Activated gamma-delta T cell (primary cell): Measurements from ENCODE around the gene RARB.

ENCODE experiments used
- DNase-seq: peaks from one replicate; lab custom pipeline; 2025; lab: John Stamatoyannopoulos, UW

The RARB gene

GRCh38 chr3:25576831-25577454 is 148.9 kb downstream of the RARB start:
- no peak for DNase-seq

DNA sequence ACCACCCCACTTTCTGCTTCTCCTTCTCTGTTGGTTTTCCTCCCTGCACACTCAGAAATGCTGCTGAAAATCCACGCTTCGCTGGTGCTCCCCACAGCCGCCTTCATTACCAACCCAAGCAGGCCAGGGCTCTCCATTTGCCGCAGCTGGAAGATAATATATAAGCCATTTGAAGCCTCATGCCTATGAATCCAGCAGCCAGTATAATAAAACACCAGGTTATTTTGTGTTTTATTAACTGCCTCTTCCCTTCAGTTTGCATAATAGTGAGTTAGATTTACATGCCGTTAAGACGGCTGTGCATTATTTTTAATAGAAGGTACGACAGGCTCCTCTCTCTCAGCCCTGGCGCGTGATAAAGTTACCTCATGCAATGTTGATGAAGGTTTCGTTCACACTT is 150.0 kb downstream of the RARB start:
- DNase-seq = no peak

GRCh38 chr3:25580534-25580933 is 152.5 kb downstream of the RARB start:
- DNase-seq = no peak

DNA sequence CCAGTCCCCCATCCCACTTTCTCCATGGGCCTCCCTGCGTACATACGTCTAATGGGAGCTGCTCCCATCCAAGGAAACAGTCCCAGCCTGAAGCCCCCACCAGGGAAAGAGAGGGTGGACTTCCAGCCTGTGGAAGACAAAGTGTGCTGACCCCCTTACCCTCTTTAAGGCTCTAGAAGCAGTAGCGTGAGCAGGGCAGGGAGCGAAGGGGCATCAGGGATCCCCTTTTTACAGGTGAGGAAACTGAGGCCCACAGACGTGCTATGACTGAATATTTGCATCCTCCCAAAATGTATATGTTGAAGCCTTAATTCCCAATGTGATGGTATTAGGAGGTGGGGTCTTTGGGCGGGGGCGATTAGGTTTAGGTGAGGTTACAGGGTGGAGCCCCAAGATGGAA is 153.3 kb downstream of the RARB start:
- no peak for DNase-seq

DNA sequence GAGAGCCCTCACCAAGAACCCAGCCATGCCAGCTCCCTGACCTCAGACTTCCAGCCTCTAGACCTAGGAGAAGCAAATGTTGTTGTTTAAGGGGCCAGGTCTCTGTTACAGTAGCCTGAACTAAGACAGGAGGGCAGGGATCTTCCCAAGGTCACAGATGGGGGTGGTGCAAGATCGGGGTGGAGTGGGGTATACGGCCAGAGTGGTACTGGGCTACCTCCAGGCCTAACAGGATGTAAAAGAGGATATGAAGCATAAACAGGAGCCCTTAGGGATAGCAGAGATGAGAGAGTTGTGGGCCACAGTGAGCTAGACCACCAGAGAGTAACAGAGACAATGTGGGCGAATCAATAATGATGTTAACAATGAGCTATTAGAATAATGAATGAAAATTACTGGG is 153.8 kb downstream of the RARB start:
- no peak for DNase-seq

- DNase-seq = no peak
Measured at GRCh38 chr3:25582242-25582641, 154.2 kb downstream of the RARB start.

DNA sequence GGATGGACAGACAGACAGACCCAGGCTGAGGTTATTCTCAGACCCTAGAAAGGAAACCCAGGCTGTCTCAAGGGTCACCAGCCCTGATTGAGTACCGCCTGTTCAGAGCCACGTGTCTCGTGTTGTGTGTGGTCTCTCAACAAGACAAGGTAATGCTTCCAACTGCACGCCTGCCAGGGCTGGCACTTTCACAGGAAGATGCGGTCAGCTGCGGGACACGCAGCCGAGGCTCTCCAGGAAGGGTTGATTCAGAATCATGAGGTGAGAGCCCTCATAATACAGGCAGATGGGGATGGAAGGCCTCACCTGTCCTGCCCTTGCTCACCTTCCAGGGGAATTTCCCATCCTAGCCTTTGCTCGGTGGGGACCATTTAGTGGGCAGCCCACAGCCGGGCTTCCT is 155.3 kb downstream of the RARB start:
- no peak for DNase-seq

GRCh38 chr3:25584011-25584789 is 156.1 kb downstream of the RARB start:
- DNase-seq = no peak

- DNase-seq = no peak
Measured at GRCh38 chr3:25585361-25586166, 157.5 kb downstream of the RARB start.

DNA sequence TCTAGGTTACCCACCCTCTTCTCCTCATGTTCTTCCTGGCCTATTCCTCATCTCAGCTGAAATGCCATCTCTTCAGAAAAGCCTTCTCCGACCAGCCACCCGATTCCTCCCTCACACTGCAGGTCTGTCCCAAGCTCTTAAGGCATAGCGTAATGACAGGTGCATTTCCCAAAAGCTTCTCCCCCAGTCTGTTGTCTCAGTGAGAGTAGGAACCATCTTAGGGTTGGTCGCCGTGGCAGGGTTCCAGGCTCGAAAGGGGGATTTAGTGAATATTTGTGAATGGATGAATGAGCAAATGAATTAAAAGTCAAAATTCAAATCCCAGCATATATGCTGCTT is 158.1 kb downstream of the RARB start:
- no peak for DNase-seq

DNA sequence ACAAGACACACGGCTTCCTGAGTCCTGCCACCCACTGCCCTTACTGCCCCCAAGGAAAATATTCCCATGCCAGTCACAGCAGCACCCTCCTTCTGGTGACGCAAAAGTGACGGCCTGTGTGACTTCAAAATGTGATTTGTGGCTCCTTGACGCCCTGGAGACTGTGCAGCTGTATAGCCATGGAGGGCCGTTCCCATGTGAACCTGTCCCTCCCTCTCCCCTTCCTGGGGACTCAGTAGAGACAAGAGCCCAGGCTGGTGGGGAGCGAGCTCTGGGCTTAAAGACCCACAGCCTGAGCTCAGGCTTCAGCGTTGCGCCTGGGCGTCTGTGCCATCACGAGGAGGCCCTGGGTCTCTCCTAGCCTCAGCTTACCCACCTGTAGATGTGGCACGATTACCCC is 158.5 kb downstream of the RARB start:
- no peak for DNase-seq

GRCh38 chr3:25587094-25587493 is 159.0 kb downstream of the RARB start:
- no peak for DNase-seq

DNA sequence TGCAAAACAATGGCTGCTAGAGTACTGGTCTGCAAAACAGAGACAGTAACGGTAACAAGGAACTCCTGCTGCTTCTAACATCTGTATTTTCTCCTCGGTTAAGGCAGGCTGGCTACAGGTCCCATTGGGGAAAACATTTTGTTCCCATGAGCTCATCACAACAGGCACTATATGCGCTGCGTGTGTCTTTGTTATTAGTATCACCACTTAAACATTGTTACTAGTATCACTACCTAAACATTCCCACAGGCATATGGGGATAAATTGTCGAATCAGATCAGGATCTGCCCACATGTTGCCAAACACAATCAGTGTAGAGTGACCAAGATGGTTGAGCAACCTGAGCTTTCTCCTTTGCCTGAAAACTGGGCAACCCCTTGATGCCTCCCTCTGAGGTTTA is 159.5 kb downstream of the RARB start:
- DNase-seq = no peak

DNA sequence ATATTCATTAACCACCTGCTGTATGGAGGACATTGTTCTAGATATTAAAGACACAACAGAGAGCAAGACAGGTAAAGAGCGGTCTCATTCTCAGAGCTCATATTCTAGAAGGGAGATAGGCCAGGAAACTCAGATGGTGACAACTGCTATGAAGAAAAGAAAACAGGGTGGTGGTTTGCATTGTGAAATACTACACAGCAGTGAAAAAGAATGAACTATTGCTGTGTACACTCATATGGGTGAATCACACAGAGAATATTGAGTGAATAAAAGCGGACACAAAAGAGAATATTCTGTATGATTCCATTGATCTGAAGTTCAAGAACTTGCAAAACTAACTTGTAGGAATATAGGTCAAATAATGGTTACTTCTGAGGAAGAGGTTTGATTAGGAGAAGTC is 159.9 kb downstream of the RARB start:
- DNase-seq = no peak

GRCh38 chr3:25588441-25589103 is 160.5 kb downstream of the RARB start:
- no peak for DNase-seq

GRCh38 chr3:25589104-25589782 is 161.2 kb downstream of the RARB start:
- DNase-seq = no peak

- no peak for DNase-seq
Measured at GRCh38 chr3:25589783-25590258, 161.8 kb downstream of the RARB start.

DNA sequence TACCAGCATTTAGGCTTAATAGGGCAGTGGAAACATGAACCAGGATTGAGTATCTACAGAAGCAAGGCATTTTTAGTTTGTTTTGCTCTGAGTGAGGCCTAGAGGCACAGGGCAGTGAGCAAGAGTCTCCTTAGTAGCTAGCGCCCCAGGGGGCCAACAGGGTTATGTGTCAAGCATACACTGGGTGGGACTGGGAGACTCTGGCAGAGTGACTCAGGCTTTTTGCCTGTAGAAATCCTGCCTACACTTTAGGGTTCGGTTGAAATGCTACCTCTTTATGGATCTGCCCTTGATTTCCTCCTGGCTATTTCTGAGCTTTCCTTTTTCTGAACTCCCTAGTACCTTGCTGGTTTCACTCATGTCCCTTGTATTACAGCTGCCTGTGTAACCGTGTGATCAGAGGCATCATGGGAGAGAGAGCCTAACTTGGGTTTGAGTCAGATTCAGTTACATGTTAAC is 164.5 kb downstream of the RARB start:
- DNase-seq = no peak

DNA sequence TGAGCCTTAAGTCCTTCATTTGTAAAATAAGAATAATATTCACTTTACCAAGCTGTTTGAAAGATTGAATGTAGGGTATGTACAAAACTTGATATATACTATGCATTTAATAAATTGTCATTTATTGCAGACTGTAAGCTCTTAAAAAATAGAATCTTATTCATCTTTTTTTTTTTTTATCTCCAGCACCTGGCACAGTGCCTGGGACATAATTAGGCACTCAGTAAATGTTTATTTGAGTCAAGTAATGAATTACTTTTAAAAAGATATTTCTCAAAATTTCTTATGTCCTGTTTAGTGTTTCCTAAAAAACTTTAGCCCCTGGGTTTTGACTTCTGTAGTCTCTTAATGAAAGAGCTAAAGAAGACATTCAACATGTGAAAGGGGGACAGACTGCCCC is 164.9 kb downstream of the RARB start:
- no peak for DNase-seq

DNA sequence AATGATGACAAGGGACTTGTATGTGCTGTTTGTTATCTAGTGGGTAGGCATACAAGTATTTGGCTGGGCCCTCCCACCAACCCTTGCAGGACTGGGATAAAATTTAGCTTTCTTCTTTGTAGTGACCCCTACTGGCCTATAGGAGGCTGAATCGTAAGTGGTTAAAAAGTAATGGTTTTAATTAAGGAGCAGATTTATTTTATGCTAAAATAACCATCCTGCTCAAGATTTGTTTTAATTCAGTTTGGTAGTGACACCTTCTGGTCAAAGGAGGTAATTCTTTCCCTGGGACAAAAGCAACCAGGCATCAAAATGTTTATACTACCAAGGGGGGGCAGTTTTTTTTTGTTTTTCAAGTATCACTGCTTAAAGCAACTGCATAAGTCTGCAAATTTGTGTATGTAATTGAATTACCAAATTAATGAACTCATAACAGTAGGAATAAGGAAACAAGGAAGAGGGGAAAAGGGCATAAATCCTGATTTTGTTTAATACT is 166.0 kb downstream of the RARB start:
- DNase-seq = no peak

GRCh38 chr3:25597535-25598101 is 169.6 kb downstream of the RARB start:
- DNase-seq = no peak
